ENCODE results near the gene RFX1.
A peak's percentile ranks its signal among the peaks of the same experiment; 100 is the strongest.

The RFX1 gene

DNA sequence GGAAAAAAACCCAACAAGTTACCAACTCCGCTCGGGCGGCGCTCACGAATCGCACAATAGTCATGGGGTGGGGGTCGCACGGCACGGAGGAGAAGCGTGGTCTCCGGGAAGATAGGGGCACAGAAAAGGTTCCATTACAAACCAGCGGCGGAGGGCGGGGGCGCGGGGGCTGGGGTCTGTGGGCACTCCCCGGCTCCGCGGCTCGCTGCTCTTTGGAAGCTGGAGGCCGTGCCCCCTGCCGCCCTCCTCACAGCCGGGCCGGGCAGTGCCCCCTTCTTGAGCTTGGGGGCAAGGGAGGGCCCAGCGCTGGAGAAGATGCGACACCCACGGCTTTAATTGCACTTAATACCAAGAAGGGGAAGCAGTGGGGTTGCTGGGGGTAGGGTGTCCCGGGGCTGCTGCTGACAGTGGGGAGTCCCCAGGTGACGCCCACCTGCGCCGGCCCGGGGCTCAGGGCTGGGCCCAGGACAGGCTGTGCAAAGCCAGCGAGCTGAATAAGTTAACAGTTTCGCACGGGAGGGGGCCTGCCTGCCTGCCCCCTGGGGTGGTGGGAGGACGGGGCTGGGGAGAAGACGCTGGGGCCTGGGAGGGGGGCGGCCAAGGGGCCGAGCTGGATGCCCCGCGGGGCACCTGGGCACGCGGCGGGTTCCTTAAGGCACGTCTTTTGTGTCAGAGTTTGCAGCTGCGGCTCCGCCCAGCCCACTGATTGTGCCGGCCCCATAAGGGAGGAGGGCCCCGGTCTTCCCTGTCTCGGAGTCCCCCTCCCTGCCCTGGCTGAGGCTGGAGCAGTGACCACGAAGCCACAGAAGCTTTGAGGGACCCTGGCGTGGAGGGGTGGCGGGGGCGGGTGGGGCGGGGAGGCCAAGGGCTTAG, 44.1 kb downstream of the RFX1 start:
- DNase-seq (ENCODE audit: low spot score) (no peak), FAIRE-seq (no peak)

DNA sequence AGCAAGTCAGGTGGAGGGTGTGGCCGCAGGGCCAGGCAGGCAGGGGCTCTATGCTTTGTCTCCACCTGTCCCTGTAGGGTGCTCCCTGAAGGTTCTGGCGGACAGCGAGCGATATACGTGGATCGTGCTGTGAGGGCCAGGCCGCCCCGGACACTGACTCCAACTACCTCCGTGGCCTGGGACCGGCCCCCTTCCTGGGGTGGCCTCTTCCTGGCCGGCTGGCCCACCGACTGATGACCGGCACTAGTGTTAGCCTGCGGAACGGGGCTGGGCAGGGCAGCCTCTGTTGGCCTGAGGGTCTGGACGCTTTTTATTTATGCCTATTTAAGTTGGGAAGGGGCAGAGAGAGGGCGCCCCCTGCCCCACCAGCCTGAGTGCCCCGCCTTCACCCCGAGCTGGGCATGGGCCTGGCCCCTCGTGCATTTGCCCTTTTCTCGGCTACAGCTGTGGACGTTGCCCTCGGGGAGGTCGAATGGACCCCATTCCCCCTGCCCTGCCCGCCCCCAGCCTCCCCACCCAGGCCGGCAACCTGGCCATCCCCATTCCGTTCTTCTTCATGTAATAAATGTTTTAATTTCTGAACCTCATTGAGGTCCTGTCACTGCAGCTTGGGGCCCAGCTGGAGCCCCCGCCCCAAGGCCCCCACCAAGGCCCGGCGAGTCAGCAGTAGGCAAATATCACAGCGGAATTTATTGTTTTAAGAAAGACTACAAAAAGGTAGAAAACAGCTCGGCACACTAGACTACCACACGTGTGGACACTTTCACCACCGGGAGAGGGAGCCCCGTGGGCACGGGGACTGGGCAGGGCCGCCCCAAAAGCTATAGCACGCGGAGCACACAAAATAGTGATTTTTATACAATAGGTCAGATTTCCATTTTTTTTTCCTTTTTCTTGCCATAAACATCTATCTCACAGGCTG, 45.0 kb downstream of the RFX1 start:
- DNase-seq (ENCODE audit: low spot score) (no peak), FAIRE-seq (no peak)

DNA sequence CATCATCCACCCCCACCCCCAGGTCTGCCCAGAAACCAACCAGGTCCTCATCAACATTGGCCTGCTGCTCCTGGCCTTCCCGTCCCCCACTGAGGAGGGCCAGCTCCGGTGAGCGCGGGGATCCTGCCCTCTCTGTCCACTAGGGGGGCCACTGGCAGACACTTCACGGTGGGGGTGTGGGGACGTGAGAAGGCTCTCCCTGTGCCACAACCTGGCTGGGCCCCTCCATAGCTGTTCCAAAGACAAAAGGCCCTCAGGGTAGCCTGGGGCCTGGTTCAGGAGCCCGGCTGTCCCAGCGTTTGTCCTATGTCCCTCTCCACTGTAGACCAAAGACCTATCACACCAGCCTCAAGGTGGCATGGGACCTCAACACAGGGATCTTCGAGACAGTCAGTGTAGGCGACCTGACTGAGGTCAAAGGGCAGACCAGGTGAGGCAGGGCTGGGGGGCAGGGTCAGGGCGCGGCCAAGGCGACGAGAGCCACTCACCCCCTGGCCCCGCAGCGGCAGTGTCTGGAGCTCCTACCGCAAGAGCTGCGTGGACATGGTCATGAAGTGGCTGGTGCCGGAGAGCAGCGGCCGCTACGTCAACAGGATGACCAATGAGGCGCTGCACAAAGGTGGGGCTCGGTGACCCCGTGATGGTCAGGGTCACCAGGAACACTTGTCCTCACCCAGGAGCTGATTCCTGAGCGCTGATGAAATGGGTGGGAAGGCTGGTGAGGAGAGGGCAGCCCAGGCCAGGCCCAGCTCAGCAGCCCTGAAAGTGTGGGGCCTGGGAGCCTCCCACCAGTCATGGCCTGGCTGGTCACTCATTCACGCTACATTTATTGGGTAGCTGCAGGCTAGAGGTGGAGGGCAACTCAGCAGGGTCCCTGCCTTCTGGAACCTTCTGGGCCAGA, 45.9 kb downstream of the RFX1 start:
- FAIRE-seq = no peak
- no peak for DNase-seq (ENCODE audit: low spot score)

DNA sequence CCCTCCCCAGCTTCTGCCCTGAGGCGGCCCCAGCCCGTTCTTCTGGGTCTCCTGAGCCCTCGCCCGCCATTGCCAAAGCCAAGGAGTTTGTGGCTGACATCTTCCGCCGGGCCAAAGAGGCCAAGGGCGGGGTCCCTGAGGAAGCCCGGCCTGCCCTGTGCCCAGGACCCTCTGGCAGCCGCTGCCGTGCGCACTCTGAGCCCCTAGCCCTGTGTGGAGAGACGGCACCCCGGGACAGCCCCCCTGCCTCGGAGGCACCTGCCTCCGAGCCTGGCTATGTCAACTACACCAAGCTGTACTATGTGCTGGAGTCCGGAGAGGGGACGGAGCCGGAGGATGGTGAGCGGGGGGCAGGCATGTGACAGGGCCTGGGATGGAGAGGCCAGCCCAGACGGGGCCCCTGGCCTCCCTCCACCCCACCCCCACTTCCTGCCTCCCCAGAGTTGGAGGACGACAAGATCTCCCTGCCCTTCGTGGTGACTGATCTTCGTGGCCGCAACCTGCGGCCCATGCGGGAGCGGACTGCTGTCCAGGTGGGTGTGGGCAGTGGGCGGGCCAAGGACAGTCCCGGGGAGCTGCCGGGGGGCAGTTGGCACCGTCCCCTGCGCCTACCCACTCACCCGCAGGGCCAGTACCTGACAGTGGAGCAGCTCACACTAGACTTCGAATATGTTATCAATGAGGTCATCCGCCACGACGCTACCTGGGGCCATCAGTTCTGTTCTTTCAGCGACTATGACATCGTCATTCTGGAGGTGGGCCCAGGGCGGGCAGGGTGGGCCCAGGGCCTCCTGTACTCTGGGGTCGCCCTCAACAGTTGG, 46.8 kb downstream of the RFX1 start:
- DNase-seq (ENCODE audit: low spot score) (no peak), FAIRE-seq (no peak)

DNA sequence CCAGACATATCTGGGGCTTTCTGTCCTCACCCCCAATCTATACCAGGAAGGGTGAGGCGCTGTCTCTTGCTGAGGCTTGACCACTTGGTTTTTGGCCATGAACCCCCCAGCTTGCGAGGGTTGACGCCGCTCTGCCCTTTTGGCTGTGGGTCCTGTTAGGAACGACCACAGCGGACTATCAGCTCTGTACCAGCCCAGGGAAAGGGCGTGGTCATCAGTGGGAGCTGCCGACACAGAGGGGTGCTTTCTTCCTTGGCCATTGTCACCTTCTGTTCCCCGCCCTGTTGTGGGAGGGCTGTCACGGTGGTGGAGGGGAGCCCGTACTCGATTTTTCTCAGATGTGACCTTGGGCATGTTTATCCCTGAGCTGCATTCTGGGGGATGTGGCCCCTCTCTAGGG, 48.1 kb downstream of the RFX1 start:
- DNase-seq (ENCODE audit: low spot score) (no peak), FAIRE-seq (no peak)

DNA sequence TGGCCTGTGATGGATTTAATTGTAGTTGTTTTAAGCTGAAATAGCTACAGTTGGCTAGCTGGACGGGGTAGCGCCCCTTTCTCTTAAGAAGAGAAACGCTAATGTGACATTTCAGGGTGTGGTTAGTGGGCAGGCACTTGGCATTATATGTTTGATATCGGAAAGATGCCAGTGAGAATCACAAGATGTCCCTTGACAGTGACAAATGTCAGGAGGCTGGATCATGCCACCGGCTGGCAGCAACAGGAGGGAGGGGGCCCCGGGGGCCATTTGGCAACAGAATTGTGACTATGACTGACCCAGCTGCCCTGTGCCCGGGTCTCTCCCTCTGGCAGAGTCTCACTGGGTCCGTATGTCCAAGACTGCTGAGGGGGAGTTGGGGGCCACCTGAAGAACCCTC, 49.1 kb downstream of the RFX1 start:
- DNase-seq (ENCODE audit: low spot score) = no peak
- no peak for FAIRE-seq

DNA sequence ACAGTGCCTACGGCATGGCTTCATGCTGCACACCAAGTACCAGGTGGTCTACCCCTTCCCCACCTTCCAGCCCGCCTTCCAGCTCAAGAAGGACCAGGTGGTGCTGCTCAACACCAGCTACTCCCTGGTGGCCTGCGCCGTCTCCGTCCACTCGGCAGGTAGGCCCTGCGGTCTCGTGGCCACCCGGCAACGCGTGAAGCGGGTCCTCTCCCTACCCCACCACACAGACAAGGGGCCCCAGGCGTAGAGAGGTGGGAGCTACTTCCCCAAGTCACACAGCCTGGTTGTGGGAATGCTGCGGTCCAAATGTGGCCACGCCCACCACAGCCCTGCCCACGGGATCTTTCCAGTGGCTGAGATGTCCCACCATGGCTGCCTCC, 49.8 kb downstream of the RFX1 start:
- FAIRE-seq (no peak), DNase-seq (ENCODE audit: low spot score) (no peak)

DNA sequence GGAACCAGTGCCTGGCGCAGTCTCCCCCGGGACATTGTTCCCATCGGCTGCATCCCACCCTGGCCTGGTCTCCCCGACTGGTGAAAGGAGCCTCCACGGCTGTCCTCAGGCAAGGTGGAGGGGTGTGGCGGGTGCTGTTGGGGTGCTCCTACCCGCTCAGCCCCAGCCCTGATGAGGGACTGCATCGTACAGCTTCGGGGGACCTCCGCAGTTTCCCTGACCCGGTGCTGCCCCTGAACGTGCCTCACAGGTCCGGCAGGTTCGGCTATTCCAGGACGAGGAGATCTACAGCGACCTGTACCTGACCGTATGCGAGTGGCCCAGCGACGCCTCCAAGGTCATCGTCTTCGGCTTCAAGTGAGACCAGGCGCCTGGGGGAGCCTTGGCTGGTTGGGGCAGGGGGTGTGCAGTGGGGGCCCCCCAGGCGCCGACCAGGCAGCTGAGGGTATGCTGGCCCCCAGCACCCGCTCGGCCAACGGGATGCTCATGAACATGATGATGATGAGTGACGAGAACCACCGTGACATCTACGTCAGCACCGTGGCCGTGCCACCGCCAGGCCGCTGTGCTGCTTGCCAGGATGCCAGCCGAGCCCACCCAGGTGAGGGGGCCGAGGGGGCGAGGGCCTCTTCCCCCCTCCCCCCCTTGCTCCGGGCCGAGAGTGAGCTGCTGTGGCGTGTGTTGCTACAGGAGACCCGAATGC, 50.3 kb downstream of the RFX1 start:
- FAIRE-seq = no peak
- DNase-seq (ENCODE audit: low spot score) = no peak

DNA sequence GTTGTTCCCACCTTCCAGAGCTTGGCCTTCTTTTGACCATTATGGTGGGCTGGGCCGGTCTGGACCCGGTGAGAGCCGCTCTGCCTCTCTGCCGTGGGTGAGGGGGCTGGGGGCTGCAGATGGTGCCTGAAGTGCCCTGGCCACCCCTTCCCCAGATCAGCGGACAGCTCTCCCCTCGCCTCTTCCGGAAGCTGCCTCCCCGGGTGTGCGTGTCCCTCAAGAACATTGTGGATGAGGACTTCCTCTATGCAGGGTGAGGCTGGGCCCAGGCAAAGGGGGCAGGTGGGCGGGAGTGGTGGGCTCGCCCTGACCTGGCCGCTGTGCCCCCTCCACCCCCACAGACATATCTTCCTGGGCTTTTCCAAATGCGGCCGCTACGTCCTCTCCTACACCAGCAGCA, 51.9 kb downstream of the RFX1 start:
- no peak for FAIRE-seq
- DNase-seq (ENCODE audit: low spot score) = no peak

DNA sequence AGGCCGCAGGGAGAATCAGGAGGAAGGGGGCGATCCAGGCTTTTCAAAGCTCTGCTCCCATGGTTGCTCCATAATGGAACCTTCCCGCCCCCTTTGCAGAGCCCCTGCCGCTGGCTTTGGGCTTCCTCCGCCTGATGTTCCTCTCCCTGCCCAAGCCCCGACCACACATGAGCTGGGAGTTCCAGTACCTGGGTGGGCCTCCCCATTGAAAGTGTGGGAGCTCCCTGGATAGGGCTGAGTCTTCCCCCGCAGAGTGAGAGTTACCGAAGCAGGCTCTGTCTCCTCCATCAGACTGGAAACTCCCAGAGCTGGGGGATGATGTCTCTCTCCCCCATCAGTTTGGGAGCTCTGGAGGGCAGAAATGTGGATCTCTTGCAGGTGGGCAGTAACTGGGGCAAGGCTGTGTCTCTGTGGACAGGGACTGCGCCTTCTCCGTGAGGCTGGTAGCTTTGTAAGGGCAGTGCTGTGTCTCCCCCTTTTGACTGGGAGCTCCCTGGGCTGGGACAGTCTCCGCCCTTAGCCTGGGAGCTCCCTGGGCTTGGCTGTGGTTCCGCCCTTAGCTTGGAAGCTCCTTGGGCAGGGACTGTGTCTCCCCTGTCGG, 53.1 kb downstream of the RFX1 start:
- DNase-seq (ENCODE audit: low spot score) (peak; percentile 34), FAIRE-seq (no peak)

DNA sequence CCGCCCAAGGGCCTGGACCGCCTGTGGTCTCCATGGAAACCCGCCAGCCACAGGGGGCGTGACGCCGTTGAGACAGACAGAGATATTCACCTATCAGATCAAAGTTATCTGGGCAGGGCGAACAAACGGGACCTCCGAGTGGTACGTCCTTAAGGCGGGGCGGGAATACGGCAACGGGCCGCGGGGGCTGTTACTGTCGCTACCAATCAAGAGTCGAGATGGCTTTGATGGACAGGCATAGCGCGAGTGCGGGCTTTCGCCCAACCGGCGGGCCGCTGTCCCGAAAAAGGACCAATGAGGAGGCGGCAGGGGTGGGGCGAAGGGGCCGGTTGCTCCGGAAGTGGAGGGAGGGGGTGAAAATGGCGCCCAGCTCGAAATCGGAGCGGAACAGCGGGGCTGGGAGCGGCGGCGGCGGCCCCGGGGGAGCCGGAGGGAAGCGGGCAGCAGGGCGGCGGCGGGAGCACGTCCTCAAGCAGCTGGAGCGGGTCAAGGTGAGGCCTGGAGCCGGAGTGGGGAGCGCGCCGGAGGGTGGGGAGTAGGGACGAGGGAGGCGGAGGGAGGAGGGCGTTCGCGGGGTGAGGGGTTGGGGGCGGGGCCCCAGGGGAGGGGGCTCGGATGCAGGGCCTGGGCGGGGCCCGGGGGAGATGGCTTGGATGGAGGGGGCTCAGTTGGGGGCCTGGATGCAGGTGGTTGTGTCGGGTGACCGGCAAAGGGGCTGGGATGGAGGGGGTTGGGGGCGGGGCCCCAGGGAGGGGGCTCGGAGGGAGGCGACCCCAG, 53.8 kb downstream of the RFX1 start, which contains the start of gene DCAF15:
Gene DCAF15 (plus strand): TSS at position 356 of the 777 bp plus-strand sequence. CDS start 4 bp downstream, at position 360.
- DNase-seq (ENCODE audit: low spot score) (peak; percentile 99), FAIRE-seq (peak; percentile 90)

DNA sequence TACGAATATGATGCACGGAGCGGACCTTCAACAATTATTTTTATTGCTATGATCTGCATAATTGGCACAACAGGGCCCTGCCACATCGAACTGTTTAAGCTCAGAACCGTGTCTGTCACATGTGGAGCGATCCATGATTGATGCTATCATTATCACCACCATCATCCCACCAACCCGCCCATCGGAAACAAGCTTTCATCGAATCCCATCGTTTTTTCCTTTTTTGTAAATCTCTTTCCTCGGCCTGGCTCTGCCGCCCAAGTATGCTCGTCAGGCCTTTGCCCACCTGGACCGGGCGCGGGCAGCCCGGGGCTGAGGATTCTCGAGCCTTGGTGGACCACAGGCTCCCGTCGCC, 54.3 kb downstream of the RFX1 start:
- FAIRE-seq = no peak
- no peak for DNase-seq (ENCODE audit: low spot score)

DNA sequence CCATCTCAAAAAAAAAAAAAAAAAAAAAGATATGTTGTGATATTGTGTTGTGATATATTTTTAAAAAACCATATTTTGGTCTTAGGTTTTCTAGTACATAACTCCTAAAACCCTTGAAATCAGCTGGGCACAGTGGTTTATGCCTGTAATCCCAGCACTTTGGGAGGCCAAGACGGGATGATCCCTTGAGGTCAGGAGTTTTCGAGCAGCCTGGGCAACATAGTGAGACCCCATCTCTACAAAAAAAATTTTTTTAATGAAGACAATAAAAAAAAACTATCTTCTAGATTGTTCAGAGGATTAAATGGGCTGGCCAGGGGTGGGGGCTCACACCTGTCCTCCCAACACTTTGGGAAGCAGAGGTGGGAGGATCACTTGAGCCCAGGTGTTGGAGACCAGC, 55.1 kb downstream of the RFX1 start:
- DNase-seq (ENCODE audit: low spot score) = no peak
- FAIRE-seq = no peak

DNA sequence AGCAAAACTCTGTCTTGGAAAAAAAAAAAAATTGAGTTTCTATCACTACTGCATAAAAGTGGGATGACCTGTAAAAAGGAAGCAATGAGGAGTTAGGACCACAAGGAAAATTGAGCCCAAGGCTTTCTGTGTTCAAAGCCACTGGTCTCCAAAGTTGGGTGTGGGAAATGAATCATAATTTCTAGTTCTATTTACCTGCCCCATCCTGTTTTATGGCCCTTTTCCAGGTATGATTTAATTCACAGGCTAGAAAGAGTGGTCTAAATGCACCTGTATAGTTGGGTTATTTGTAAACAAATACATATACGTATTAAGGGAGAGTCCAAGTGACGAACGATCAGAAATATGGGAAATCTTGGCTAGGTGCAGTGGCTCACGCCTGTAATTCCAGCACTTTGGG, 59.7 kb downstream of the RFX1 start:
- FAIRE-seq = no peak
- DNase-seq (ENCODE audit: low spot score) = no peak

DNA sequence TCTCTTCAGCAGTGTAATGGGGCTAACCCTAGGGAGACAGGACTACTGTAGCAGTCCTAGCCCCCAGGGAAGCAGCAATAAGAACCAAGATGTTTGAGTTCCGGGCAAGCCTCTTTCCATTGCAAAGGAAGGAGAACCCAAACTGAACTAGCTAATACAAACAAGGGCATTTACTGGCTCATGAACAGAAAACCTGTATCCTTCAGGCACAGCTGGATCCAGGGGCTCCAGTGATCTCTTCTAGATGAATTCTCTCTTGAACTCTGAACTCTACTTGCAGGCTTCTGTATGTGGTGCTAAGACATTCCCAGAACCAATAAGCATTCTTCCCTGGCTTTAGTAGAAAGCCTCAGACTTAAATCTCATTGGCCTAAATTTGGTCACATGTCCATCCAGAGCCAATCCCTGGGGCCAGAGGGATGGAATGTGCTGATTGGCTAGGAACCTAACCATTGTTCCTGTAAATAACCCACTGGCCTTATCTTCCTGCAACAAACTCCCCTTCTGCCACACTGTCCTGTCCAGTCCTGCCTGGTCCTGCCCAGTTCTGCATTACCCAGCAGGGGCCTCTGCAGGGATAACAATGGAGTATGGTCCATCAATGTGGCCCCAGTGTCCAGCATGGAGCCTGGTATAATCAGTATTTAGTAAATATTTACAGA, 64.0 kb downstream of the RFX1 start:
- FAIRE-seq = no peak
- DNase-seq (ENCODE audit: low spot score) = no peak

DNA sequence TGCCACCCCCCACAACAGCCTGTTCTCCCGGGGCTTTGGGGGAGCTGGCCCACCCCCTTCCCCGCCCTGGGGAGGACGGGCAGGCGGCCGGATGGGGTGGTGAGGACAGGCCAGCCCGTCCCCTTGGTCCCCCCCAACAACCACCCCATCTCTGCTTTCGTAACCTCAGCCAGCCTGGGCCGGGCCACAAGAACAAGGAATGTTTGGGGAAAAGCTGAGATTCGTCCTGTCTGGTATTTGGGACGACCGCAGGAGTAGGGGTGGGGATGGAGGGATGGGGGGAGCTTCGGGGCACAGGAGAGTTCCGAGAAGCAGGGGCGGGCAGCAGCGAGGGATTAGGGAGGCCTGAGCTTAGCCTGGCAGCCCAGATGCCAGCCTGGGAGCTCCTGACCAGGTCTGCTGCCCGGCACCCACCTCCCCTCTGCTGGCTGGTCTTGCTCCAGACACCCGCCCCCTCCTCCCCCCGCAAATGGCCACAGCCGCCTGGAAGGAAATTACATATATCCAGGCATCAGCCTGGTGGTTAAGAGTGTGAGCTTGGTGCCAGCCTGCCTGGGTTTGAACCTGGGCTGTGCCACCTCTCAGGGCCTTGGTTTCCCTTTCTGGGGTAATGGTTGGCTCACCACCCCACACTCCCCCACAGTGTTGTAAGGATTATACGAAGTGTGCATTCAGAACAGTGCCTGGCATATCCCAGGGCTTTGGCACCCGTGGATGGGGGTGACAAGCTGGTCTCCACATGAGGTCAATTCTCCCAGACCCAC, 67.6 kb downstream of the RFX1 start, which contains the start of gene PODNL1:
Gene PODNL1 (minus strand): TSS at position 117 of the 764 bp plus-strand sequence. CDS start 236 bp downstream, outside the sequence.
- FAIRE-seq (no peak), DNase-seq (ENCODE audit: low spot score) (no peak)
